ENCODE measurements around the gene KCNC2. TPM values are rescaled to one million over a fixed set of nuclear protein-coding genes. Genes with fewer than 3 reads are reported as not detected.

The KCNC2 gene
- total RNA-seq, 1 donor from 2014 or later, result not detected

GRCh38 chr12:75205558-75205957 is 4.1 kb downstream of the KCNC2 start:
- peaks cover 4% of the 10 kb centered on the region for H3K36me3 Mint-ChIP-seq (ENCODE audit: low read depth)
- DNase-seq (ENCODE audit: low spot score), result no peak
- no peak for TF ChIP-seq CTCF (IDR thresholded peaks at IDR 0.05)
- H3K27ac Mint-ChIP-seq (ENCODE audit: unreplicated experiment), result no peak overlapping the region
- no peaks in the 10 kb centered on the region for H3K4me1 Mint-ChIP-seq (ENCODE audit: low read depth)
- no peak overlapping the region for H3K4me3 Mint-ChIP-seq (ENCODE audit: unreplicated experiment)
- H3K9me3 Mint-ChIP-seq (ENCODE audit: low read depth), result no peaks in the 10 kb centered on the region
- H3K27me3 Mint-ChIP-seq (ENCODE audit: low read depth), result peaks cover 47% of the 10 kb centered on the region

- H3K27me3 Mint-ChIP-seq (ENCODE audit: low read depth), result peaks cover 26% of the 10 kb centered on the region
- no peak overlapping the region for H3K4me3 Mint-ChIP-seq (ENCODE audit: unreplicated experiment)
- no peak for TF ChIP-seq CTCF (IDR thresholded peaks at IDR 0.05)
- H3K9me3 Mint-ChIP-seq (ENCODE audit: low read depth), result no peaks in the 10 kb centered on the region
- no peaks in the 10 kb centered on the region for H3K4me1 Mint-ChIP-seq (ENCODE audit: low read depth)
- H3K27ac Mint-ChIP-seq (ENCODE audit: unreplicated experiment), result no peak overlapping the region
- no peak for DNase-seq (ENCODE audit: low spot score)
- no peaks in the 10 kb centered on the region for H3K36me3 Mint-ChIP-seq (ENCODE audit: low read depth)
Observed at GRCh38 chr12:75196865-75197264, 12.8 kb downstream of the KCNC2 start.

- DNase-seq (ENCODE audit: low spot score), result no peak
- peaks cover 26% of the 10 kb centered on the region for H3K27me3 Mint-ChIP-seq (ENCODE audit: low read depth)
- TF ChIP-seq CTCF (IDR thresholded peaks at IDR 0.05), result no peak
- no peaks in the 10 kb centered on the region for H3K4me1 Mint-ChIP-seq (ENCODE audit: low read depth)
- H3K27ac Mint-ChIP-seq (ENCODE audit: unreplicated experiment), result no peak overlapping the region
- H3K36me3 Mint-ChIP-seq (ENCODE audit: low read depth), result no peaks in the 10 kb centered on the region
- H3K9me3 Mint-ChIP-seq (ENCODE audit: low read depth), result no peaks in the 10 kb centered on the region
- no peak overlapping the region for H3K4me3 Mint-ChIP-seq (ENCODE audit: unreplicated experiment)
Observed at GRCh38 chr12:75196408-75196807, 13.2 kb downstream of the KCNC2 start.

GRCh38 chr12:75194250-75194649 is 15.4 kb downstream of the KCNC2 start:
- H3K4me3 Mint-ChIP-seq (ENCODE audit: unreplicated experiment), result no peak overlapping the region
- TF ChIP-seq CTCF (IDR thresholded peaks at IDR 0.05), result no peak
- H3K9me3 Mint-ChIP-seq (ENCODE audit: low read depth), result no peaks in the 10 kb centered on the region
- no peaks in the 10 kb centered on the region for H3K36me3 Mint-ChIP-seq (ENCODE audit: low read depth)
- H3K4me1 Mint-ChIP-seq (ENCODE audit: low read depth), result no peaks in the 10 kb centered on the region
- no peak overlapping the region for H3K27ac Mint-ChIP-seq (ENCODE audit: unreplicated experiment)
- H3K27me3 Mint-ChIP-seq (ENCODE audit: low read depth), result peaks cover 17% of the 10 kb centered on the region
- DNase-seq (ENCODE audit: low spot score), result no peak

GRCh38 chr12:75192196-75192595 is 17.4 kb downstream of the KCNC2 start:
- Mint-ChIP-seq H3K36me3 (ENCODE audit: low read depth) (no peaks in the 10 kb centered on the region), H3K4me1 (ENCODE audit: low read depth) (no peaks in the 10 kb centered on the region), H3K27me3 (ENCODE audit: low read depth) (peaks cover 20% of the 10 kb centered on the region), H3K4me3 (ENCODE audit: unreplicated experiment) (no peak overlapping the region), H3K27ac (ENCODE audit: unreplicated experiment) (no peak overlapping the region), H3K9me3 (ENCODE audit: low read depth) (no peaks in the 10 kb centered on the region)
- no peak for TF ChIP-seq CTCF (IDR thresholded peaks at IDR 0.05)
- no peak for DNase-seq (ENCODE audit: low spot score)
